T-helper 9 cell (primary cell): ENCODE data around the gene C4BPA.

Experiments used
- DNase-seq: peaks from one replicate; pipeline ENCODE4 v3.0.0-alpha.2; 2020

C4BPA gene

DNA sequence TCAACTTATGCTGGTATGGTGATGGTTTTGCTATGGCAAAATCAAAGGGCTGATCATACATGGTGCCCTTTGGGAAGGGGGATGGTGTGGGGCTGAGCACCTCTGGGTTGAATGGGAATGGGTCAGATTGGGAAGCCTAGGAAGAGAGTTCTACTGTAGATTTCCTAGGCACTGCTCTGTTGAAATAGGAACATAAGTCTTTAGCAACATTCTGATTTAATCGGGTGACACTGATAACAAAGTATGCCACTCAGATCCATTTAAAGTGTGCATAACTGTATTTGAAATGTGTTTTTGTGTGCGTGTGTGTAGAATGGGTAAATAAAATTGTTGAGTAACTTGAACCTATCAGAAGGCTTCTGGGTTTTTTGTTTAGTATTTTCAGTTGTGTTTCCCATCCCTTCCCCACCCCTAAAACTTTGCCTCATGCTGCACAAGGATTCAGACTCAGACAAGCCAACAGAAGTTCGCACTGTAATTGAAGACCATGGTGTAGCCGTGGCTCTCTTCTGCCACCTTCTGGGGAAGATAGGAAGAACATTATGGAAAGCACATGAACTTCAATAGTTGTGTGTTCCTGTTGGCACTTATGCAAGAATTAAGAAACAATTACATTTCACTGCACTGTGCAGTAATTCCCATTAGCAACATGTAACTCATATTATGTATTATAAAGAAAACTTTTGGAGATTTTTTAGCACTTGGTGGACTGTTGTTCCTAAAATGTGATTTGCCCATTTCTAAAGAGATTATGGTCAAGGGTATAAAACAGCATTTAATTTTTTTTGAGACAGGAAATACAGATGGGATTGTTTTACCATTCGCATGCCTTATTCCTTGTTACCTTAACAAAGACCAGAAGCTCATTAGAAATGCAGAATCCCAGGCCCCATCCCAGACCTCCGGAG, 26.3 kb upstream of the C4BPA start:
- DNase-seq, result peak; percentile 35

GRCh38 chr1:207078578-207079132, 25.4 kb upstream of the C4BPA start:
- DNase-seq, result no peak

DNA sequence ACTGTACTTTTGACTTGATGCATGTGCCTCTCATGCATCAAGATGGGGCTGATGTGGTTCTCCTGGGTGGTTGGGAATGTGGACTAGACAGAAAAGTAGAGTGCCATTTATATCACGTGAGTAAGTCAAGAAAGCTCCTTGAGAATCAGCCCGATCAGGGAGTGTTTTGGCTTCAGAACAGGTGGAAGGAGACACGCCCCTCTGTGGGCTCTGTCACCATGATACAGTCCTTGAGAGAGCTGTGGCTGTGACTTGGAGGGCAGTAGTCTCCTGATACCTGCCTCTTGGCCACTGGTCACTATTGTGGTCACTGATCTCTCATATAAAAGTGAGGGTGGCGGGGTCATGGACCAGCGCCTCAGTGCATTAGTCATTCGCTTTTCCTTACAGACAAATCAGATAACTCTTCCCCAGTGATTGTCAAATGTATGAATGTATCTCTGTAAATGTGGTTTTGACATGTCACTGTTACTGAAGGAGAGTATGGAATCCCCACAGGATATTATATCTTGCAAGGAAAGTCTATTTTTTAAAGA, 24.3 kb upstream of the C4BPA start:
- DNase-seq, result no peak

GRCh38 chr1:207081088-207081487, 22.9 kb upstream of the C4BPA start:
- DNase-seq, result no peak

DNA sequence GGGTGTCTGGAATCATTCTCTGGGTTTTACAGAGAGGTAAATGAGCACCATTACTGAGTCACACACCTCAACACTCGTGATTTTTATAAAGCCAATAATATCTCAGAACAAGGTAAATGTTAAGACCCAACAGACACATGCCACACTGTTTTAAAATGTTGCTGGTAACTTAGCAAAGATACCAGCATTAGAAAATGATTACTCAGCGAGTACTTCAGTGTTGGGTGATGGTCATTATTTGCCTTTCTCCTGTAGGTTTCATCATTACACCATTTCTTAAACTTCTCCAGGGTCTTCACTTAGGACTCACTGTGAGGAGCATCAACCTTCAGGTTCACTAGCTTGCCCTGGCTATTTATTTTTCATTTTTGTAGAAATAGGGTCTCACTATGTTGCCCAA, 22.2 kb upstream of the C4BPA start:
- no peak for DNase-seq

- DNase-seq, result no peak
Measured at GRCh38 chr1:207084232-207084631, 19.8 kb upstream of the C4BPA start.

- DNase-seq, result peak; percentile 28
Measured at GRCh38 chr1:207084701-207085180, 19.3 kb upstream of the C4BPA start.

DNA sequence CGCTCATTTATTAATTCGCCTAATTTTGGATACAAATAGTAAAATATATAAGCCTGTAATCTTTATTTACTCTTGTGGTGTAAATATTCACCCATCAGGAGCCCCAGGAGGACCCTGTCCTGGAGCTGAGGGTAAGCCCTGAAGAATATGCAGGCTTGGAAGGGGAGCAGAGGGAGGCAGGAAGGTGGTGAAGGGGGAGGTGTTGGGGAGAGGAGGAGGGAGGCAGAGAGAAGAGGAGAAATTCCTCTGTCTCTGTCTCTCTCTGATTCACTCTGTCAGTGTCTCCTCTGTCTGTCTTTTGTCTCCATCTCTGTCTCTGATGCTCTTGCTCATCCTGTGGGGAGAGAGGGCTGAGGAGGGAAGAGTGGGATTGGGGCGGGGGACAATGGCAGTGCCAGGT, 18.1 kb upstream of the C4BPA start:
- no peak for DNase-seq

DNA sequence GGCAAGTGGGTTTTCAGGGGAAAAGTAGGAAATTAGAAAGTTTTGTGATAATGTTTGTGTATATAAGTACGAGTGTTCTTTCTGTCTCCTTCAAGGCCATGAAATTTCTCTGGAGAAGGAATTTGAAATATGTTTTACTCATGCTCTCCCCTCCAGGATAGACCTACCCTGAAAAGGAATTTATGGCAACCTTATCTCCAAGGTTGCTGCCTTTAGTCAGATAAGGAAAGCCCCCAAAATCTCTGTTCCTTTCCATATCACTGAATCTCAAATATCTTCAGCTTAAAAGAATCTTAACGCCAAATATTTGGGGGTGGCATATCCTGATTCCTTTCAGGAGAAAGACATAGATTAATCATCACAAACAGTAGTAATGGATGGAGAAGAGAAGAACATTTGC, 15.9 kb upstream of the C4BPA start:
- no peak for DNase-seq

- DNase-seq, result no peak
Measured at GRCh38 chr1:207088701-207089626, 15.1 kb upstream of the C4BPA start, which contains the start of gene C4BPB. C4BPB (plus strand) TSS chr1:207088860; CDS start chr1:207089532, 672 bp downstream.

DNA sequence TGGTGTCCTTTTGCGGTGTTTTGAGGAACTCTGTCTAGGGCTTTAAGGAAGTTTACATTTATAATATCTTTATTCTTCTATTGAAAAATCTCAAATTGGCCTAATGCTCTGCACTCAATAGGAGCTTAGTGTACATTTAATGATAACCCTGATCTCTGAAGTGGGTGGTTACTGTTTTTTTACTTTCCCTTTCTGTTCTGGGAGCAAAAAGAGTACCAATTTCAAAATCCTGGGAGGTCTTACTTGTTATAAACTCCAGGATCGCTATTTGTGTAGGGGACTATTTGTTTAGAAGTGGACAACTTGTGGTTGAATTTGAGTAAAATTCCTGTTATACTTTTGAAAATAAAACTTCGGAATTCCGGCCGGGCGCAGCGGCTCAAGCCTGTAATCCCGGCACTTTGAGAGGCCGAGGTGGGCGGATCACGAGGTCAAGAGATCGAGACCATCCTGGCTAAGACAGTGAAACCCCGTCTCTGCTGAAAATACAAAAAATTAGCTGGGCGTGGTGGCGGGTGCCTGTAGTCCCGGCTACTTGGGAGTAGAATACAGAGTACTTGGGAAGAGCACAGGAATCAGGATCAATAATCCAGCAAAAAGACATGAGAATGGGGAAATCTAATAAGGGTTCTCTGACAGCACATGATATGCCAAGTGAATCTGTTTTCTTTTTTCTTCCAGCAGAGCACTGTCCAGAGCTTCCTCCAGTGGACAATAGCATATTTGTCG, 14.2 kb upstream of the C4BPA start:
- no peak for DNase-seq

DNA sequence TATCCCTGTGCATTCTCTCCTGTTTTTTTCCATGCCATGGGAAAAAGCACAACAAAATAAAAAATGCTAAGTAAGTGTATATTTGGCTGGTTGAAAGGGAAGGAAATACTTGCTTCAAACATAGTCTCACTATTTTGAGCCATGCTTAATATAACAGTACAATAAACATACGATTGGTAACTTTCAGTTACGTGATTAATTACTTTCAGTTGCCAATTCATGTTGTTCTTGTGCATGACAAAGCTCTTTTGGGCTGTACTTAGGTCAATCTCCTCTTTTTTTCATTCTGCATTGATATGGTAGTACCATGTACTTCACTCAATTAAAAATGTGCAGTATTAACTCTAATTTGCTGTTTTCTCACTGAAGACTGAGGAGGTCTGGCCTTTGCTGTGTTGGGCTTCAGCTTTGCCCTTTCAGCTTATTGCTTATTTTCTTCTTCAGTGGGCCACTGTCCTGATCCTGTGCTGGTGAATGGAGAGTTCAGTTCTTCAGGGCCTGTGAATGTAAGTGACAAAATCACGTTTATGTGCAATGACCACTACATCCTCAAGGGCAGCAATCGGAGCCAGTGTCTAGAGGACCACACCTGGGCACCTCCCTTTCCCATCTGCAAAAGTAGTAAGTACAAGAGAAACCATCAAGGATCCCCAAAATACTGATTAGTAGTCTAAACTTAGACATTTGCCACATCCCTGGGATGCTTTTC, 12.7 kb upstream of the C4BPA start:
- DNase-seq, result no peak

GRCh38 chr1:207093944-207094343, 10.1 kb upstream of the C4BPA start:
- no peak for DNase-seq

DNA sequence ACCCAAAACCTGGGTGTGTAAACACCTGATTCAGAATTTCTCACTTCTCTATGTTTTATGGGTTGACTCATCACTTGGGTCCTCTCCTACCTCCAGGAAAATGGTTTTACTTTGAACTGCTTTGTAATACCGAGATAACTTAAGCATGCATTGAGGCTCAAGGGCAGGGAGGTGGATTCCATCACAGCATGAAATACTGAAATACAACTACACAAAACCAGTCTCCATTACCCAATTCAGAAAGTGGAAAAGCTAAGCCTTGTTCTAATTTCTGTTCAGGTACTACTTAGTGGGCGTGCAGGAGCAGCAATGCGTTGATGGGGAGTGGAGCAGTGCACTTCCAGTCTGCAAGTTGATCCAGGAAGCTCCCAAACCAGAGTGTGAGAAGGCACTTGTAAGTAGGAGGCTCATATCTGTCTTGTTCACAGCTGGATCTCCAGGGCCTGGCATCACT, 6.1 kb upstream of the C4BPA start:
- no peak for DNase-seq

GRCh38 chr1:207101720-207102119, 2.3 kb upstream of the C4BPA start:
- DNase-seq, result no peak

DNA sequence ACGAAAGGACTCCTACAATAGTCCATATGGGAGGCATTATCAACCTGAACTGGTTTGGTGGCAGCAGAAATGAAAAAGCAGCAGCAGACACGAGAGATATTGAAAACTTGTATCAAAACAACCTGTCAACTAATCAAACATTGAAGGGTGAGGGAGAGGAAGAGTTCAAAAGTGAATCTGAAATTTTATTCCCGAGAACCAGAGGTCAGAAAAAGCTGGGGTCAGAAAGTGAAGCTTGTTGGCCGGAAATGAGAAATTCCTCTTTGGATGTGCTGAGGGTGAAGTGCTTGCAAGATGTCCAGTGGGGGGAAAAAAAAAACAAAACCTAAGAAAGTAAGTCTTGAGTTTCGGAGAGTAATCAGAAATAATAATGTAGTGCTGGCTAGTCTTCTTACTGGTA, 1.9 kb upstream of the C4BPA start:
- DNase-seq, result no peak

DNA sequence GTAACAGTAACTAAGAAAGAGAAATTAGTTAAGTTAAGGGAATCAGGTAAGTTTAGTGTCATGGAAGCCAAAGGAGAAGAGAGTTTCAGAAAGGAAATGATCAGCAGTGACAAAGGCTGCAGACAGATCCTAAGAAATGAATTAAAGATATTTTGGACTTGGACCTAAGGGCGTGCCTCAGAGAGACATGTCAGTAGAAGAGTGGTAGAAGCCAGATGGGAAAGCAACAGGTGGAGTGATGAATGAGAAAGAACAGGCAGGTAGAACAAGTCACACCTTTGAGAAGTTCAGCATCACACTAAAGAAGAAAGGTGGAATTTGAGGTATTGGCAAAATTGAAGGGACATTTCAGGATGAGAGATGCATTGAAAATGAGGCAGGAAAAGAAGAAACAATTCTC, 1.4 kb upstream of the C4BPA start:
- DNase-seq, result no peak

- no peak for DNase-seq
Measured at GRCh38 chr1:207109004-207109403, 5.0 kb downstream of the C4BPA start.

DNA sequence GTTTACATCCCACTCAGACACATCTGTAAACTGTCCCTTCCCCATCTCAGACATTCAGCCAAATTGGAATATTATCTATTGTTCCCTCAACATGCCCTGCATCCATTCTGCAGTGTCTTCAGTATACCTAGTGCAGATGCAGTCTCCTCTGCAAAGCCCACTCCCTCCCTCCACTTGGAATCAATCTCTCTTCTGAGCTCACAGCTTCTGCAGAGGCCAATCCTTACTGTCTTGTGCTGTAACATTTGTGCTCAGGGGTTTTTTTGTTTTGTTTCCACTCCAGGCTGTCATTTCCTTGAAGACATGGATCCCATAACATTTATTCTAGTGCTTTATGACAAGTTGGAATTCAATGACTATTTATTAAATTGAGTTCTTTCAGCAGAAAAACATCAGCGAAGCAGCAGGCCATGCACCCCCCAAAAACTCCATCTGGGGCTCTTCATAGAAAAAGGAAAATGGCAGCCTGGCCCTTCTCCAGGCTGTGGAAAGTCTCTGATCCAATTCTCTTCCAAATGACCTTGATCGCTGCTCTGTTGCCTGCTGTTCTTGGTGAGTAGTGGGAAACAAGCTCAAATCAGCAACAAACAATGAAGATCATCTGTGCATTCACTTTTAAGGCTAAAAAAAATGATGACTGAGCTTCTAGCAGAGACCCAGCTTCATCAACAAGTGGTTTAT, 8.7 kb downstream of the C4BPA start:
- no peak for DNase-seq

DNA sequence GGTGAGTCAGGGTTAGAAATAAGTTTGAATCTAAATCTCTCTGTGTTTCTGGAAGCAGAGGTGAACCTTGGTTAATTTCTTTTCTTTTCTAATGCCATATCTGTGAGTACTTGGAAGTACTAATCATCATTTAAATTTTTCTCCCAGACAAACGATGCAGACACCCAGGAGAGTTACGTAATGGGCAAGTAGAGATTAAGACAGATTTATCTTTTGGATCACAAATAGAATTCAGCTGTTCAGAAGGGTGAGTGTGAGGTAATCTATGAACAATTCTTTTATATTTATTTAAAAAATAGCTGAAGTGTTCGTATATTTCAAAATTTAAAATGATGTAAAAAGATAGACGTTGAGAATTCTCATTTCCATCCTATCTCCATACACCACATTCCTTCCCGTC, 11.2 kb downstream of the C4BPA start:
- DNase-seq, result no peak

GRCh38 chr1:207124389-207124788, 20.4 kb downstream of the C4BPA start:
- no peak for DNase-seq
